H1 (cell line): ENCODE measurements around the gene OPCML.

Experiments used
- CTCF ChIP-seq, 3 experiments: IDR thresholded peaks; 1 replicate in 2 of 3; 2 replicates in 1 of 3; pipeline versions ENCODE4 v1.5.1 to v1.6.1; 2011; ENCODE audit warnings: low read length in 3 of 3, mild to moderate bottlenecking in 3 of 3, inconsistent platforms in 2 of 3, low read depth in 1 of 3, moderate library complexity in 1 of 3; ENCODE audit not compliant: insufficient read depth in 1 of 3; ENCODE audit errors: control extremely low read depth in 1 of 3
- NANOG ChIP-seq: IDR thresholded peaks from 2 replicates; pipeline ENCODE4 v1.6.1; 2011; ENCODE audit warnings: low read length, low read depth, mild to moderate bottlenecking, inconsistent platforms; ENCODE audit not compliant: insufficient read depth, poor library complexity, severe bottlenecking
- POLR2AphosphoS5 ChIP-seq: IDR thresholded peaks from 2 replicates; pipeline ENCODE4 v1.6.1; 2011; ENCODE audit warnings: low read depth, low read length
- RAD21 ChIP-seq, 2 experiments: IDR thresholded peaks in 1 of 2; conservative IDR thresholded peaks in 1 of 2; 2 replicates each; pipeline ENCODE4 v1.6.1; 2011; ENCODE audit warnings: low read depth in 2 of 2, low read length in 2 of 2, improper control_type of control experiment in 1 of 2, inconsistent platforms in 1 of 2, mild to moderate bottlenecking in 1 of 2, moderate library complexity in 1 of 2
- TAF1 ChIP-seq: IDR thresholded peaks from 2 replicates; pipeline ENCODE4 v1.6.1; 2011; ENCODE audit warnings: mild to moderate bottlenecking, low read depth, low read length
- TCF12 ChIP-seq: IDR thresholded peaks from 2 replicates; pipeline ENCODE4 v1.6.1; 2011; ENCODE audit warnings: low read depth, mild to moderate bottlenecking, low read length

DNA sequence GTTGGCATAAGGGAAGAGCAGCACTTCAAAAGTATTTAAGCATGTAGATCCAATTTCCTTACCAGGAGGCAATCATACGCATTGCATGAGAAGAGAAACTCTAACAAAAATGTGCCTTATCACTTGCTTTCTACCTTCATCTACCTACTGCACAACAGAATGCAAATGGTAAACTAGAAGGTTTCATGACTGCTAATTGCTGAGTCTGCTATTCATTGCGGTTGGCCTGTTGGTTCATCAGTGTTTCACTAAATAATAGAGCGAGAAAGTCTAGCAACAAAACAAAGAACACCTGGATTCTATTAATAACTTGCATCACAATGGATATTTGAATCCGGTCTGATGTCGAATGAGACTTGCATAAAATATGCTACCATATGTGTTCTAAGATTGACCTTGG is 229.0 kb downstream of the OPCML start:
- TF ChIP-seq RAD21 (IDR thresholded peaks at IDR 0.05 in 1 of 2, conservative IDR thresholded peaks at IDR 0.05 in 1 of 2; ENCODE audit: low read depth in 2 of 2, low read length in 2 of 2) (no peak), POLR2AphosphoS5 (no peak), CTCF (IDR thresholded peaks at IDR 0.05; ENCODE audit: control extremely low read depth in 1 of 3, insufficient read depth in 1 of 3, low read depth in 1 of 3, low read length in 3 of 3) (no peak), TCF12 (no peak), TAF1 (no peak), NANOG (no peak)
